Measurements from ENCODE around the gene RPS25.

DNA sequence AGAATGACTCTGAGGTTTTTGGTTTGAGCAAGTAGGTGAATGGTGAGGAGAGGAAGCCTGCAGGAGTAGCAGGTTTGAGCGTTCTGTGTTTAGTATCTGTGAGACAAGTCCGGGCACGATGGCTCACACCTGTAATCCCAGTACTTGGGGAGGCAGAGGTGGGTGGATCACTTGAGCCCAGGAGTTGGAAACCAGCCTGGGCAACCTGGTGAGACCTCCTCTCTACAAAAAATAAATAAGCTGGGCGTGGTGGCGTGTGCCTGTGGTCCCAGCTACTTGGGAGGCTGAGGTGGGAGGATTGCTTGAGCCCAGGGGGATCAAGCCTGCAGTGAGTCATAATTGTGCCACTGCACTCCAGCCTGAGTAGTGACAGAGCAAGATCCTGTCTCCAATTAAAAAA lies 29.9 kb downstream of the RPS25 start:
- TF ChIP-seq ZNF274 (IDR thresholded peaks at IDR 0.05; ENCODE audit: low read depth, low read length) (no peak), SUZ12 (IDR thresholded peaks at IDR 0.05; ENCODE audit: extremely low read depth, insufficient read depth, insufficient read length) (no peak)
